ENCODE results near the gene MIPEP. TPM values are rescaled to one million over a fixed set of nuclear protein-coding genes. Genes with fewer than 3 reads are reported as not detected.
A peak's percentile ranks its signal among the peaks of the same experiment; 100 is the strongest.

Gene MIPEP
- total RNA-seq, 4 donors from 2014 or later = 12.1 to 25.7 (median 19.5) TPM

DNA sequence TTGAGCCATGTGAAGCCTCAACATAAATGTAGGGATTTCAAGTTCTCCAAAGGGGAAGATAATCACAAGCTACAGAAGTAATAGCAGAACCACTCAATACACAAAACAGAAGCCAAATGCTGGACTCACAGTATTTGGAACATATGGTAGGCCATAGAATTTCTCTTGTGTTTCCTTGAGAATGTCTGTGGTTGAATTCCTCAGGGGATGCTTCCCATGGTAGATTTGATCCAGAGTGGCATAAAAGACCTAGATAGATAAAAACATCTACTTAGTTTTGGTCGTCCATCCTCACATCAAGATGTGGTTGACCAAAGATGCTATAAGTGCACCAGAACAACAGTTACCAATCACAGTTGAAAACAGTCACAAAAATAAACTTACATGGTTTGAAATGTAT is 83.4 kb downstream of the MIPEP start:
- Histone ChIP-seq H3K27me3 (no peaks in the 10 kb centered on the region), H3K27ac (no peak overlapping the region), H3K4me3 (no peak overlapping the region), H3K9me3 (no peaks in the 10 kb centered on the region), H3K4me1 (peaks cover 0 to under 1% (median 0%) of the 10 kb centered on the region in 3 donors), H3K36me3 (peaks cover 0 to 21% (median 0%) of the 10 kb centered on the region in 3 donors)
- intact Hi-C loops (cut with DNase I) = no loop called here
- DNase-seq = no peak
- WGBS, 2 donors = 94 to 100% methylated on average over 1 of the region's 1 CpG
- TF ChIP-seq, protein P1, sequence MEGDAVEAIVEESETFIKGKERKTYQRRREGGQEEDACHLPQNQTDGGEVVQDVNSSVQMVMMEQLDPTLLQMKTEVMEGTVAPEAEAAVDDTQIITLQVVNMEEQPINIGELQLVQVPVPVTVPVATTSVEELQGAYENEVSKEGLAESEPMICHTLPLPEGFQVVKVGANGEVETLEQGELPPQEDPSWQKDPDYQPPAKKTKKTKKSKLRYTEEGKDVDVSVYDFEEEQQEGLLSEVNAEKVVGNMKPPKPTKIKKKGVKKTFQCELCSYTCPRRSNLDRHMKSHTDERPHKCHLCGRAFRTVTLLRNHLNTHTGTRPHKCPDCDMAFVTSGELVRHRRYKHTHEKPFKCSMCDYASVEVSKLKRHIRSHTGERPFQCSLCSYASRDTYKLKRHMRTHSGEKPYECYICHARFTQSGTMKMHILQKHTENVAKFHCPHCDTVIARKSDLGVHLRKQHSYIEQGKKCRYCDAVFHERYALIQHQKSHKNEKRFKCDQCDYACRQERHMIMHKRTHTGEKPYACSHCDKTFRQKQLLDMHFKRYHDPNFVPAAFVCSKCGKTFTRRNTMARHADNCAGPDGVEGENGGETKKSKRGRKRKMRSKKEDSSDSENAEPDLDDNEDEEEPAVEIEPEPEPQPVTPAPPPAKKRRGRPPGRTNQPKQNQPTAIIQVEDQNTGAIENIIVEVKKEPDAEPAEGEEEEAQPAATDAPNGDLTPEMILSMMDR (IDR thresholded peaks at IDR 0.05) = no peak
- TF ChIP-seq POLR2A (IDR thresholded peaks at IDR 0.05) = no peak

DNA sequence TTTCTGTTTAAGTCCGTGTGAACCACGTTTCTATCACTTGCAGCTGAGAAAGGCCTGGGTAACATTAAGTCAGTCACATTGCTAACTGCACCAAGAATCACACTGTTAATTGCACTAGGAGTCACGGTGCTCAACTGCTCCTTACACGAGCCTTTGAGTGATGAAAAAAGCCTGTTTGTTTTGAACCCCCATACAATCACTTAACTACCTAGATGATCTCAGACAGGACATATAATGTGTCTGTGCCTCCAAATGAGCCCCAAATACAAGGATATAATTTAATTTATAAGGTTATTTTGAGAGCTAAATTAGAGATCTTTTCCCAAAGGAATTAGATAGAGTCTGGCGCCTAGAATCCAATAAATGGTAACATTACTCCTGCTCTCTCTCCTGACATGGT is 84.1 kb downstream of the MIPEP start:
- TF ChIP-seq, protein P1 (IDR thresholded peaks at IDR 0.05) = no peak
- TF ChIP-seq POLR2A (IDR thresholded peaks at IDR 0.05) = no peak
- intact Hi-C loops (cut with DNase I) = no loop called here
- Histone ChIP-seq H3K27ac (no peak overlapping the region), H3K4me3 (no peak overlapping the region), H3K36me3 (peaks cover 0 to 21% (median 0%) of the 10 kb centered on the region in 3 donors), H3K4me1 (no peaks in the 10 kb centered on the region), H3K27me3 (no peaks in the 10 kb centered on the region), H3K9me3 (no peaks in the 10 kb centered on the region)
- WGBS, 2 donors = 92 to 96% methylated on average over 5 of the region's 5 CpGs
- DNase-seq = no peak

DNA sequence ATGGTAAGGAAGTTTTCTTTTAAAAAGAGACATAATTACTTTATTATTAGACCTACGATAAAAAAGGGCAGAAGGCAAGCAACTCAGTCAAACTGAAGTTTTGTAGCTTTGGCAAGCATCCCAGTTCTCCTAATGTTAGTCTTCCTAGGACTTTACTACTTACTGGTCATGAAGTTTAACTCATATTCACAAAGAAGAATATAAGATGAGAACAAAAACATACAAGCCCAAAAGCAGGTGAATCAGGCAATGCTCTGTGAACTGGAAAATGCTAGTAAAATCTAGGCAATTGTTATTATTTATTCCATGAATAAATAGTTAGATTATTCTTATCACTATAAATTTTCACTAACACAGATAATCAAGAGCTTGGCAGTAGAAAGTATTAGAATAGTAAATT is 85.0 kb downstream of the MIPEP start:
- H3K36me3 ChIP-seq = peaks cover 0 to 21% (median 0%) of the 10 kb centered on the region in 3 donors
- H3K4me1 ChIP-seq = no peaks in the 10 kb centered on the region
- 38 to 65% methylated on average over 1 of the region's 1 CpG for WGBS, 2 donors

DNA sequence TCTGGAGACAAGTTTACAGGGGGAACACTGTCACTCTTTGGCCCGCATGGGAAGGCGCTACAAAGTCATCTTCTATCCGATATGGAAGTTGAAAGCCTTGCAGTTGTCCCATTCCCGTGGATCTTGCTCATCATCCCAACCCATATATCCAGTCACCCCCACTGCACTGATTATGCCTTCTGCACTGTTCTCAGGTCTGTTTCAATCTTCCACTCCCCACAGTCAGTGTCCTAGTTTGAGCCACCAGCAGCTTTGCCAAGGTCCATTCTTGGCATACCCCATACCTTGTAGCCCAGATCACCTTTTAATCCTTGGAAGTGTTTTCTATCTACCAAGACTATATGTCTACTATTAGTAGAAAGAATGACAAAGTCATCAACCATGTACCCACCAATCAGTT is 88.1 kb downstream of the MIPEP start:
- no peak overlapping the region for H3K4me3 ChIP-seq
- TF ChIP-seq, protein P1 (IDR thresholded peaks at IDR 0.05) = no peak
- no peak for TF ChIP-seq POLR2A (IDR thresholded peaks at IDR 0.05)
- H3K9me3 ChIP-seq = no peaks in the 10 kb centered on the region
- H3K27me3 ChIP-seq = no peaks in the 10 kb centered on the region
- DNase-seq = no peak
- H3K36me3 ChIP-seq = peaks cover 0 to 24% (median 0%) of the 10 kb centered on the region in 3 donors
- H3K4me1 ChIP-seq = no peaks in the 10 kb centered on the region
- H3K27ac ChIP-seq = peak overlapping the region in 3 of 4 donors; percentile 71 to 79 (median 75)
- intact Hi-C loops (cut with DNase I) = no loop called here
- WGBS, 2 donors = 73 to 97% methylated on average over 4 of the region's 4 CpGs

More for the DNA sequence above, 85.0 kb downstream of the MIPEP start:
- TF ChIP-seq, protein P1 (IDR thresholded peaks at IDR 0.05) = no peak
- no peak for TF ChIP-seq POLR2A (IDR thresholded peaks at IDR 0.05)
- DNase-seq = no peak
- intact Hi-C loops (cut with DNase I) = no loop called here
- Histone ChIP-seq H3K9me3 (no peaks in the 10 kb centered on the region), H3K27me3 (no peaks in the 10 kb centered on the region), H3K27ac (peak overlapping the region in 1 of 4 donors; percentile 25), H3K4me3 (no peak overlapping the region)

DNA sequence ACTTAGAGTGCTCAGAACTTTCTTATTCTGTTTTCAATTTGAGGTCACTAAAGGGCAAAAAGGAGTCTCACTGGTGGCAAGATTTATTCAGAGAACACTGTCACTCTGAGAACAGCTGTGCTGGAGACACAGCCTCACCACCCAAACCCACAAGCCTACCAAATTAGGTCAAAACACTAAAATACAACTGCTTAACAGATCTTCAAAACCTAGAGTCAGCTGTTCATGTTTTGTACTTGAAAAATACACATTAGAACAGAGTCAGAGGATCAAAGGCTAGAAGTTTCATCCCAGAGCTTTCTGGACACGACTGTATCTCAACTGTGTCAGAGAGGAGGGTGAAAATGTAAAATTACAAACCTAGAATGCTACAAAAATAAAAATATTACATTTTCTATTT is 89.3 kb downstream of the MIPEP start:
- H3K4me1 ChIP-seq = peaks cover 0 to 5% (median 0%) of the 10 kb centered on the region in 3 donors
- H3K9me3 ChIP-seq = no peaks in the 10 kb centered on the region
- TF ChIP-seq, protein P1 (IDR thresholded peaks at IDR 0.05) = no peak
- no peak for TF ChIP-seq POLR2A (IDR thresholded peaks at IDR 0.05)
- H3K27me3 ChIP-seq = no peaks in the 10 kb centered on the region
- WGBS, 2 donors = 59 to 62% methylated on average over 1 of the region's 1 CpG
- peaks cover 0 to 15% (median 0%) of the 10 kb centered on the region in 3 donors for H3K36me3 ChIP-seq
- no peak overlapping the region for H3K4me3 ChIP-seq
- intact Hi-C loops (cut with DNase I) = no loop called here
- H3K27ac ChIP-seq = peak overlapping the region in 3 of 4 donors; percentile 71 to 79 (median 75)
- no peak for DNase-seq

Measured in esophagus squamous epithelium (tissue), 5 donors.